ENCODE measurements around the gene DNAJC4. TPM values are rescaled to one million over a fixed set of nuclear protein-coding genes. Genes with fewer than 3 reads are reported as not detected.

DNAJC4 gene
- total and polyA plus RNA-seq, 12 donors, result 19.9 to 220 (median 66.8) TPM

GRCh38 chr11:64248578-64248977 lies 18.2 kb downstream of the DNAJC4 start:
- H3K4me3 ChIP-seq, result no peak overlapping the region
- 64 to 80% (median 75%) methylated on average over 4 to 7 of the region's 7 CpGs for WGBS, 4 donors
- no peaks in the 10 kb centered on the region for H3K27me3 ChIP-seq
- no peaks in the 10 kb centered on the region for H3K9me3 ChIP-seq (replicated peaks in 1 of 3)
- no peak for TF ChIP-seq CTCF (IDR thresholded peaks at IDR 0.05)
- no peak for TF ChIP-seq POLR2A (IDR thresholded peaks at IDR 0.05)
- DNase-seq, result peak in 1 of 7 donors; percentile 17
- no peak overlapping the region for H3K27ac ChIP-seq
- intact Hi-C loops (cut with DNase I), result no loop called here
- H3K4me1 ChIP-seq (replicated peaks in 1 of 2), result peaks cover 37 to 45% of the 10 kb centered on the region in 2 donors
- peaks cover 0 to 7% of the 10 kb centered on the region in 2 donors for H3K36me3 ChIP-seq (replicated peaks in 1 of 2)

DNA sequence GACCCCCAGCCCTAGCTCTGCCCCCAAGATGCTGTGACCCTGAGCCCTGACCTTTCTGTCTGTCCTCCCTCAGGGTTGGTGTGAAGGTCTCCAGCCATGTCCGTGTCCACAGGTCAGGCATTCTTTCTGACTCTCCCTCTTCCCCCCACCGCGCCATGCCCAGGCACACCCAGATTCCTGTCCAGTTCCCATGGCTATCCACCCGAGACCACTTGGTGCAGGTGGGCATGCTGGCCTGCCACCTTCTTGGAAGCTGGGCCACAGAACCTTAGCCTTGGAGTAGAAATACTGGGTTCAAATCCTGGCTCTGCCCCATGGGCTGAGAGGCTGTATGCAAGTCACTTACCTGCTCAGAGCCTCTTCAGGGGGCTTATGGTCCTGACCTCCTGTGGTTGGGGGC lies 18.7 kb downstream of the DNAJC4 start:
- WGBS, 4 donors, result 60 to 90% (median 86%) methylated on average over 1 to 4 of the region's 4 CpGs
- no peak overlapping the region for H3K27ac ChIP-seq
- TF ChIP-seq POLR2A (IDR thresholded peaks at IDR 0.05), result no peak
- no peak for TF ChIP-seq CTCF (IDR thresholded peaks at IDR 0.05)

DNA sequence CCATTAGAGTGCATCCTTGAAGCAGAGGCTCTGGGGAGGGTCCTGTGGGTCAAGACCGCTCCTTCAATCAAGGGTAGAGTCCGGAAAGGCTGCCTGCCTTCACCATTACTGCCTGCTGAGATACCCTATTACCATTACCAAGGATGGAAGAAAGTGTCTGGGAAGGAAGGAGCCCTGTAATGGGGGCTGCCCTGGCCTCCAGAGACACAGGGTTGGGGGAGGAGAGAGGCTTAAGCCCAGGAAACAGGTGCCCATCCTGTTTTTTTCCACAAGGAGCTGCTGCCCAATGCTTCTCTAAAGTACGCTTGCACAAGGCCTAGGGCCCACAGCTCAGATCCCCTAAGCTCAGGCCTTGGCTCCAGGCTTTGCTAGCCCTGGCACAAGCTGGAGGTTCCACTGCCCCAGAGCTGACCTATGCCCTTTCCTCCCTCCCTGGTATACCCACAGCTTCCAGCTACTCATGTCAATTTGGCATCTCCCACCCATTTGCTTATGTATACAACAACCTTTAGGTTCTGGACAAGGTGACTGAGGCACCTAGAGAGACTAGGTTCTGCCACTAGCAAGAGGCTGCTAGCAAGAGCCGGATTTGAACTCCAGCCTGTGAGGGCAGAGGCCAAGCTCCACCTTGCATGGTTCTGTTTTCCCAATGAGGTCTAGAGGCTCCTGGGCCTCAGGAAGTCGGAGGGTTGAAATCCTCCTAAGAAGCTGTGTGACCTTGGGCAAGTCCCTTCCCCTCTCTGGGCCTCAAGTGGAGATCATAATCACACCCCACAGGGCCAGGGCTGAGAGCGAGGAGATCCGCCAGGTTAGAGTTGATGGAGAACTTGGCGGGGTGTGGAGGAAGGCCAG lies 19.4 kb downstream of the DNAJC4 start:
- H3K4me1 ChIP-seq (replicated peaks in 1 of 2), result peaks cover 40 to 48% of the 10 kb centered on the region in 2 donors
- intact Hi-C loops (cut with DNase I), result no loop called here
- H3K27me3 ChIP-seq, result no peaks in the 10 kb centered on the region
- 83 to 95% (median 87%) methylated on average over 4 to 8 of the region's 8 CpGs for WGBS, 4 donors
- no peak overlapping the region for H3K27ac ChIP-seq
- no peaks in the 10 kb centered on the region for H3K9me3 ChIP-seq (replicated peaks in 1 of 3)
- no peak for TF ChIP-seq POLR2A (IDR thresholded peaks at IDR 0.05)
- no peak for TF ChIP-seq CTCF (IDR thresholded peaks at IDR 0.05)
- peaks cover 0 to 4% of the 10 kb centered on the region in 2 donors for H3K36me3 ChIP-seq (replicated peaks in 1 of 2)
- DNase-seq, result no peak
- H3K4me3 ChIP-seq, result no peak overlapping the region

More for the DNA sequence above, 18.7 kb downstream of the DNAJC4 start:
- H3K4me1 ChIP-seq (replicated peaks in 1 of 2), result peaks cover 40 to 49% of the 10 kb centered on the region in 2 donors
- H3K9me3 ChIP-seq (replicated peaks in 1 of 3), result no peaks in the 10 kb centered on the region
- no peak for DNase-seq
- intact Hi-C loops (cut with DNase I), result no loop called here
- no peak overlapping the region for H3K4me3 ChIP-seq
- H3K36me3 ChIP-seq (replicated peaks in 1 of 2), result peaks cover 0 to 4% of the 10 kb centered on the region in 2 donors
- no peaks in the 10 kb centered on the region for H3K27me3 ChIP-seq

- Histone ChIP-seq H3K4me3 (peak overlapping the region in 1 of 4 donors; percentile 94), H3K36me3 (replicated peaks in 1 of 2) (peaks cover 0 to 11% of the 10 kb centered on the region in 2 donors), H3K4me1 (replicated peaks in 1 of 2) (peaks cover 33 to 41% of the 10 kb centered on the region in 2 donors), H3K27me3 (no peaks in the 10 kb centered on the region), H3K27ac (no peak overlapping the region), H3K9me3 (replicated peaks in 1 of 3) (no peaks in the 10 kb centered on the region)
- DNase-seq, result peak in 1 of 7 donors; percentile 18
- WGBS, 4 donors, result 22 to 36% (median 25%) methylated on average over 7 to 13 of the region's 13 CpGs
- intact Hi-C loops (cut with DNase I), result no loop called here
- no peak for TF ChIP-seq POLR2A (IDR thresholded peaks at IDR 0.05)
- no peak for TF ChIP-seq CTCF (IDR thresholded peaks at IDR 0.05)
These were observed 20.2 kb downstream of the DNAJC4 start for GRCh38 chr11:64250415-64251015.

Data from adrenal gland (tissue), 12 donors.